Measurements from ENCODE around the gene MRPL43.
A peak's percentile ranks its signal among the peaks of the same experiment; 100 is the strongest.

Gene MRPL43

DNA sequence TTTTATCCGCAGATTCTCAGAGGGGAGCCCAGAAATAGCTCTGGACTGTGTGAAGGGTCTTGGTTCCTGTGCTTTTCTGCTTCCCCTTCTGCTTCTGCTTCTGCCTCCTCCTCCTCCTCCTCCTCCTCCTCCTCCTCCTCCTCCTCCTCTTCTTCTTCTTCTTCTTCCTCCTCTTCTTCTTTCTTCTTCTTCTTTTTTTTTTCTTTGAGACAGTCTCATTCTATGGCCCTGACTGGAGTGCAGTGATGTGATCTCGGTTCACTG is 32.1 kb upstream of the MRPL43 start:
- no peak for DNase-seq

GRCh38 chr10:101018600-101019439 is 31.5 kb upstream of the MRPL43 start:
- DNase-seq = peak; percentile 77

GRCh38 chr10:101018118-101018599 is 30.9 kb upstream of the MRPL43 start:
- DNase-seq = no peak

DNA sequence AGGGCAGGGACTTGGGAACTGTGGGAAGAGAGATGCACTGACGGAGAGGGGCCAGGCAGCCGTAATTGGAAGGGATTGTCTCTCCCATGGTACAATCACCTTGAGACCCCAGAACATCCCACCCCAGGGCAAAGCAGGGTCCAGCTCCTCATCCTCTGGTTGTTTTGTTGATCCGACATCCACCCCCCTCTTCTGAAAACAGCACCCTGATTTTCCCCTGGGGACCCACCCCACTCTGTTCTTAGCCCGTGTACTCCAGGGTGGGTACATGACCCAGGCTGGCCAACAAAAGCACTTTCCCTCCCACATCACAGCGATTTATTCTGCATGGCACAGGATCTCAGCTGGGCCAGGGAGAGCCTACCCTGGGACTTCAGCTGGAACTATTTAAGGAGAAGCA is 29.5 kb upstream of the MRPL43 start:
- DNase-seq = no peak

- no peak for DNase-seq
Measured at GRCh38 chr10:101015582-101015973, 28.3 kb upstream of the MRPL43 start.

DNA sequence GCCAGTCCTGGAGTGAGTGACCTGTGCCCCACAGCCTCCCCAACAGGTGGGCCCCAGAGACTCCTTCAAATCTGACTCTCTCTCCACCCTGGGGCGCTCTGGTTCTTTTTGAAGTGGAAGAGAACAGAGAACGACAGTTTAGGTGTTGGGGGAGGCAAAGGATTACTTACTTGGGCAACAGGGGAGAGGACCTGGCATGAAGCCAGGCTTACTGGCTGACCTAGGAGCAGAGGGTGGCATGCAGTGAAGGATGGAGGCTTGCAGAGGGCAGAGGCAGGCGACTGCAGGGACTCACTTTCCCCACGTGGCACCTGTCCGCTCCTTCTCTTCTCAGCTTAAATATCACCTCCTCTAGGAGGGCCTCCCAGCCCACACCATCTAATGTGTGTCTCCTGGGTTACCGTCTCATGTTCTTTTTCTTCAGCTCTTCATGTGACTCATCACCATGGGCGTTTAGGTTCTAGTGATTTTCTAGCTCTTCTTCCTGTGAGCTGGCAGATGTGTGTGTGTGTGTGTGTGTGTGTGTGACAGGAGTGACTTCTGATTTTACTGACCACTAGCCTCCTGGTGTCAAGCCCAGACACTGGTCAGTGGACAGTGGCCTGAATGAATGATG is 27.8 kb upstream of the MRPL43 start:
- peak; percentile 88 for DNase-seq

DNA sequence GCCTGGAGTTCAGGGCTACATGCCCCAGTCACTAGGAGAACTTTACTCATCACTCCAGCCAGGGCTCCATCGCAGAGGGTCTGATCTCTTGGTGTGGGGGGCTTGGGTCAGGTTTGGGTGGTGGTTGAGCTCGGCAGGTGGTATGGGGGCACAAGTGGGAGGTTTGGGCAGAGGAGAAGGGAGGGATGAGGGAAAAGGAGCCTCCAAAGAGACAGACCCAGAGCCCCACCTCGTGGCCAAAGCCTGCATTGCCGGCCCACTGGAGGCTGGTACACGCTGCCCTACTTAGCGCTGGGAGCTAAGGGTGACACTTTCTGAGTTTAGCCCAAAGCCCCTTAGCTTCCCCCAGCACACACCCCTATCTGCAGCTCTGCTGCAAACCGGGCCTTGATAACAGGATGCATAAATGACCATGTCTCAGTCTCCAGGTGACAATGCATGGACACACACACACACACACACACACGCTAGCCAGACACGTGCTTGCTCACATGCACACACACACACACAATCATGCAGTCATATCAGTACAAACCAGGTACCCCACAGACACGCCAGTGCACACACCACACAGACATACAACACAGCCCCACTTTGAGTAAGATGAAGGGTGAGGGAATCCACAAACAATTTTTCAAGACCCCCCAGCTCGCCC is 27.1 kb upstream of the MRPL43 start:
- DNase-seq = peak; percentile 57

GRCh38 chr10:101013365-101013825 is 26.1 kb upstream of the MRPL43 start:
- DNase-seq = no peak

GRCh38 chr10:101012525-101013364 is 25.4 kb upstream of the MRPL43 start:
- peak; percentile 93 for DNase-seq

DNA sequence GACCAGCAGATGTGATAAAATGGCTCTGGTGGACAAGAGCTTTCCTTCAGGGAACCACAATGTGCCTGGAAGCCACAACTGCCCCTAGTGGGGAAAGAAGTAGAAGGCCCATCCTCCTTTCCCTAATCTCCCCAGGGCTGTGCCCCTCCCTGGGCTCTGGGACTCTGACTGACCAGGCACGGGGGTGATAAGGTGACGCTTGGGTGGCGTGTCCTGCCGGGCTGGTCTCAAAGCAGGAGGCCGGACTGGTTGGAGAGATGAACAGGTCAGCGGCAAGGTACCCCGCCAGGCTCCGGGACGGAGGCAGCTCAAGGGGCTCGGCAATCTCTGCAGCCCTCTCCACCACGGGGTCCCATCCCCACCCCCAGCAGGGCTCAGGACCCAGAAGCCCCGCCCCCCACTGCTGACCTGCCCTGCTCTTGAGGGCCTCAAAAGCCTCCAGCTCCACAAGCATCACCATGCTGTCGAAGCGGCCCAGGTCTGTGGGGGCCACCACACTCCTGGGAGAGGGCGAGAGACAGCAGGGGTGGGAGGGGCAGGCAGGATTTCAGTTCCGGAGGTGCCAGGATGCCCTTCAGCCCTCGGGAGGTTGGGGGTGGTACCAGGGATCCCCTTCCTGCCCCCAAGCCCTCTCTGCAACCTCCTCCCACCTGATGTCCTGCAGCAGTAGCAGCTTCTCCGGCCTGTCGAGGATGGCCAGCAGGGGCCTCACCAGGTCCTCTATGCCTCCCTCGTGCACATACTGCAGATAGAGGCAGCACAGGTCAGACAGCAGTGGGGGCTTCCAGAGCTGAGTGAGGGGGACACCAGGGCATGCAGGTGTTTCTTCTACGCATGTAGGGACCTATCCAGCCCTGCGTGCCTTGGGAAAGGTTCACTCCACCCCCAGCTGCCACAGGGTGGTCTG is 24.5 kb upstream of the MRPL43 start:
- no peak for DNase-seq

- DNase-seq = no peak
Measured at GRCh38 chr10:101010329-101010728, 23.0 kb upstream of the MRPL43 start.

DNA sequence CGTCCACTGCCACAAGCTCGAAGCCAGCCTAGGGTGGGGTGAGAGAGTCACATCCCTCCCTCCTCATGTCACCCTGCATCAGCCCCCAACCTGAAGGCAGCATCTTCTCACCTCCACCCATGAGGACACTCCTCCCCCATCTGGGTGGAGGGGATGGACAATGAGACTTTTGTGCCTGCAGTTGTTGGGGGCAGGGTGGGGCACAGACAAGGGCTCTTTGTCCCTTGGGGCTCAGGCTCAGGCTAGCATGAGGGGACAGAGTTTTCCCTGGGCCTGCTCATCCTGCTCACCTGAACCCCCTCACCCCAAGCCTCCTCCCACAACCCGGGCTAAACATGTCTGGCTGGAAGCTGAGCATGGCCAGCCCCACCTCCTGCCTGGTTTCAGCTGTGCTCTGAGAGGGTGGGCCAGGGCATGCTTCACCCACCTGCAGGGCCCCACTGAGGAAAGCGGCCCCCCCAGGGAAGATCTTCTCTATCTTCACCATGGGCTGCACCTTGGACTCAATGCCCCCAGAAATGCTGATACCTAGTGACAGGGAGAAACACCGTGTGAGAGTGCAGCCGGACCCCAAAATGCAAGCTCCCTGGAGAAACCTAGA is 21.6 kb upstream of the MRPL43 start:
- no peak for DNase-seq

DNA sequence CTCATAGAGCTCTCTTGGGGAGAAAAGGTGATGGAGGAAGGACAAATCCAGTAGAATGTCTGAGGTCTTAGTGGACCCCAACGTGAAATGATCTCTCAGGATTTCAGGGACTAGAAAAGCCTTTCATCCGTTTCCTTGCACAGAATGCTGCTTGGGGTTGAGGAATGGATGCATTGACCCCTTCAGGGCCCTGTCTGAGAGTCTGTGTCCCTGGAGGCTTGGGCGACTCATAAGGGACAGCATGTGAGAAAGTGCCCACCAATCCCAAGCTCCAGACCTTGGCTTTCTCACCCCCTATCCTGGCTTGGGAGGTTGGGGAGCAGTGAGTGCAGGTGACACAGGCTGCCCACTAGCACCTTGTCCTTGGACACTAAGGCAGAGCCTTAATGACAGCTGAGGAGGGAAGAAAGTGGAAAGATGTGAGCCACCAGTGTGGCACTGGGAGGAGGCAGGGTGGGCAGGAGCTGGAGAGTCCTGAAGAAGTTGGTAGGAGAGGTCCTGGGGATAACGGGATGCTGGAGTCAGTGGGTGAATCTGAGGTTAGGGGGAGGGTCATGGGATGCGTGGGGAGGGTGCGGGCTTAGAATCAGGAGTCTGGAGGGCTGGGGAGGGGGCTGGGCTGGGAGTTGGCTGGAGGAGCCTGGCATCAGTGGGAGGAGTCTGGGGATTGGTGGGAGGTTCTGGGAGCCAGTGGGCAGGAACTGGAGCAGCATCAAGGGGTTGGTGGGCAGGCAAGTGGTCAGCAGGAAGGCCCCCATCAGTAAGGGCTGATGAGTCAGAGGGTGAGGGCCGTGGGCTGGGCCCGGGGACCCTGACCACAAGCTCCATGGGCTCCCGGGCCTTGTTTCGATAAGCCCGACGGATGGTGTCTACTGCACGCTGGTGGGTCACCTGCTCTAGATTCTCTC is 20.9 kb upstream of the MRPL43 start:
- DNase-seq = no peak

GRCh38 chr10:101007099-101007711 is 19.9 kb upstream of the MRPL43 start:
- no peak for DNase-seq

- DNase-seq = no peak
Measured at GRCh38 chr10:101006593-101007098, 19.3 kb upstream of the MRPL43 start.

- no peak for DNase-seq
Measured at GRCh38 chr10:101005869-101006567, 18.7 kb upstream of the MRPL43 start.

DNA sequence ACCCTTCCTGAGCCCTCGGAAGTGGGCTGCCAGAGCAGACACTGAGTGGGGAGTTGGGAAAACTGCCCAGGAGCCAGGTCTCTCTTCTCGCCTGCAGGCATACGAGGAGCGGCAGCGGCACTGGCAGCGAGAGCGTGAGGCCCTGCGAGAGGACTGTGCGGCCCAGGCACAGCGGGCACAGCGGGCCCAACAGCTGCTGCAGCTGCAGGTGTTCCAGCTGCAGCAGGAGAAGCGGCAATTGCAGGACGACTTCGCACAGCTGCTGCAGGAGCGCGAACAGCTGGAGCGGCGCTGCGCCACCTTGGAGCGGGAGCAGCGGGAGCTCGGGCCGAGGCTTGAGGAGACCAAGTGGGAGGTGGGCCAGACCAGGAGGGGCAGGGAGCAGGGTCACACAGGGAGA is 18.1 kb upstream of the MRPL43 start:
- DNase-seq = no peak

DNA sequence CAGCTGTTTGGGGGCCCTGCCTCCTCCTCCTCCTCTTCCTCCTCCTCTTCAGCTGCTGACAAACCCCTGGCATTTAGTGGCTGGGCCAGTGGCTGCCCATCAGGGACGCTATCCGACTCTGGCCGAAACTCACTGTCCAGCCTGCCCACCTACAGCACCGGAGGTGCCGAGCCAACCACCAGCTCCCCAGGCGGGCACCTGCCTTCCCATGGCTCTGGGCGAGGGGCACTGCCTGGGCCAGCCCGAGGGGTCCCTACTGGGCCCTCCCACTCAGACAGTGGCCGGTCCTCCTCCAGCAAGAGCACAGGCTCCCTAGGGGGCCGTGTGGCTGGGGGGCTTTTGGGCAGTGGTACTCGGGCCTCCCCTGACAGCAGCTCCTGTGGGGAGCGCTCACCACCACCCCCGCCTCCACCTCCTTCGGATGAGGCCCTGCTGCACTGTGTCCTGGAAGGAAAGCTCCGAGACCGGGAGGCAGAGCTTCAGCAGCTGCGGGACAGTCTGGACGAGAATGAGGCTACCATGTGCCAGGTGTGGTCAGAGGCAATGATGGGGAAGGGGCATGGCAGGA is 16.4 kb upstream of the MRPL43 start:
- DNase-seq = no peak
